Measurements from ENCODE around the gene PEF1.

PEF1 gene

DNA sequence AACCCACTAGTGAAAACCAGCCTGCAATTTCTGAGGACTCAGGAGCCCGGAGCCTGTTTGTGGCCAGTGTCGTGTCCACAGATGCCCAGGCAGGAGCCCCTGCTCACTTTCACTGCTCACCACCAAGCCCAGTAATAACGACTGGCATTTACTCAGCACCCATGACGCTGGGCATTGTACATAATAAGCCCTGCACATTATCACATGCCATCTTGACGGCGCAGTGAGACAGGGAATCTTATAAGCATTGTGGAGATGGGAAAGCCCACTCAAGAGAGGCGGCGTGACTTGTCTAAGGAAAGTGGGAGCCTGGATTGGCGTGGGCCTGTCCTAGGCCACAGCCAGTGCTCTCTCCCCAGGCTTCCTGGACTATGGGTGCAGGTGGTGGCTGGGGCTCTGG is 28.8 kb upstream of the PEF1 start:
- DNase-seq, result no peak
- in situ Hi-C loops (cut with MboI; ENCODE audit: low pct_unique_long_range_greater_than_20kb, low sequenced_read_pairs), result no loop called here

- in situ Hi-C loops (cut with MboI; ENCODE audit: low pct_unique_long_range_greater_than_20kb, low sequenced_read_pairs), result no loop called here
- no peak for DNase-seq
Measured at GRCh38 chr1:31672986-31673385, 28.3 kb upstream of the PEF1 start.

DNA sequence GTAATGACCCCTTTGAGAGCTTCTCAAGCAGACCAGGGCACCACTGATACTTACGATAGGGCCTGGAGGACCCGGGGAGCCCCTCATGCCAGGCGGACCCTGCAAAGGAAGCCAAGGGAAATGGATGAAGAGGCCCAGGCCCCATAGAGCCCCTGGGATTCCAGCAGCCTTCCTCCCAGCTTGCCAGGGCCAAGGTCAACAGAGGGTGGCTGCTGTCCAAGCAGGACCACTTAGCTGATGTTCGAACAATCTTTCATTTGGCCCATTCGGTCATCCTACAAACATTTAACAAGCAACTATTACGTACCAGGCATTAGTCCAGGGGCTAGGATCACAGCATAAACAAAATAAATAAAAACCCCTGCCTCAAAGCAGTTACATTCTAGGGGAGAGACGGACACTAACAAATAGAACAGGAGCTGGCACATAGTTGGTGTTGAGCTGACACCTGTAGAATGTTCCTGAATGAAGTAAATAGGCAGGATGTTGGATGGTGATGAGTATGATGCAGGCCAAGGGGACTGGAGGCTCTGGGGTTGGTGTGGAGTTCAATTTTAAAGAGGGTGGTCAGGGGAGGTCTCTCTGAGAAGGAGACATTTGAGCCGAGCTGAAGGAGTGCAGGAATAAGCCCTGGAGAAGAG is 27.0 kb upstream of the PEF1 start:
- DNase-seq, result no peak
- in situ Hi-C loops (cut with MboI; ENCODE audit: low pct_unique_long_range_greater_than_20kb, low sequenced_read_pairs), result no loop called here

GRCh38 chr1:31671147-31671546 is 26.5 kb upstream of the PEF1 start:
- DNase-seq, result no peak
- in situ Hi-C loops (cut with MboI; ENCODE audit: low pct_unique_long_range_greater_than_20kb, low sequenced_read_pairs), result no loop called here

DNA sequence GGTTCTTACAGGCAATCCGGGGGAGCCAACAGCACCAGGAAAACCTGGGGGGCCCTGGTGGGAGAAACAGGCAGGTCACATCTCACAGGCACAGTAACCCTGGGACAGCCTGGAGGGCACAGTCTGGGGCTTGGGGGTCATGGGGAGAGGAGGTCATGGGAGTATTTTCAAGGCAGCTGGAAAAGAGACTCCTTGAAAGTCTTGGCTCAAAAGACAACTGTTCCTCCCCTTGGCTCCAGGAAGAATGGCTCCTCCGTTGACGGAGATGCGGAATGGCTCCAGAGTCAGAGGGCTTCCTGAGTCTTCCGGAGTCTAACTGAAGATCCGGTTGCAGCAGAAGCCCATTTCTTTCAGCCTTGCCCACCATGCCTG is 25.9 kb upstream of the PEF1 start:
- in situ Hi-C loops (cut with MboI; ENCODE audit: low pct_unique_long_range_greater_than_20kb, low sequenced_read_pairs), result no loop called here
- DNase-seq, result no peak

DNA sequence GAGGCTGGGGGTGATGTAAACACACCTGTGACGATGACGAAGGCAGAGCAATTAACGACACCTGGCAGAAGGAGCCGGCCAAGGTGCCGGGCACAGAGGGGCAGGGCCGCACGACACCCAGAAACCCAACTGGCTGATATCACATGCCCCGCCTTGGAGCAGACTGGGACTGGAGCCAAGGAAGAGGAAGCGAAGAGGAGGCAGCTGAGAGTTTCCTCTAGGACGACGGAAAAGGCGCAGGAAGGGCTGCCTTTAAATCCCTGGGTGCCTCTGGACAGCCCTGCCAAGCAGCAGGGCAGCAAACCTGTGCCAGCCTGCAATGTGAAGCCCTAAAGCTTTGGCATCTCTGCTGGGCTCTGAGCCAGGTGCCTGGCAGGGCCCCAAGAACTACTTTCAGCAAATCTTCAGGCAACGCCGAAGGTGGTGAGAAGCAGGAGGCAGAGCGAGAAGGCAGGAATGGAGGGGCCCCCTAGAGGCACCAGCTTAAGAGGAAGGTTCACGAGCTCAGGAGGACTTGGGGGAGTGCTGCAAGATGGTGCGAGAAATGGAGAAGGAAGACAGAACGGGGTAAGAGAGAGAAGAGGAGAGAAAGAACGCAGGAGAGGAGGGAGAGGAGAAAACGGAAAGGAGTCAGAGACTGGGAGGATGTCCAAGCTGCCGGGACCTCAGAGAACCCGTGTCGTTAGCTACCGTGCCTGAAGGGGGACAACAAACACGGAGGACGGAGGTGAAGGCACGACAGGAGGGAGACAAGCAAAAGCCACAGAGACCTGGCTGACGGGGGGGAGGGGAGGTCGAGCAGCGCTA is 25.3 kb upstream of the PEF1 start:
- in situ Hi-C loops (cut with MboI; ENCODE audit: low pct_unique_long_range_greater_than_20kb, low sequenced_read_pairs), result no loop called here

GRCh38 chr1:31669433-31669785 is 24.7 kb upstream of the PEF1 start:
- DNase-seq, result no peak
- in situ Hi-C loops (cut with MboI; ENCODE audit: low pct_unique_long_range_greater_than_20kb, low sequenced_read_pairs), result no loop called here

More for the DNA sequence above, 25.3 kb upstream of the PEF1 start:
- DNase-seq, result peak; percentile 47

DNA sequence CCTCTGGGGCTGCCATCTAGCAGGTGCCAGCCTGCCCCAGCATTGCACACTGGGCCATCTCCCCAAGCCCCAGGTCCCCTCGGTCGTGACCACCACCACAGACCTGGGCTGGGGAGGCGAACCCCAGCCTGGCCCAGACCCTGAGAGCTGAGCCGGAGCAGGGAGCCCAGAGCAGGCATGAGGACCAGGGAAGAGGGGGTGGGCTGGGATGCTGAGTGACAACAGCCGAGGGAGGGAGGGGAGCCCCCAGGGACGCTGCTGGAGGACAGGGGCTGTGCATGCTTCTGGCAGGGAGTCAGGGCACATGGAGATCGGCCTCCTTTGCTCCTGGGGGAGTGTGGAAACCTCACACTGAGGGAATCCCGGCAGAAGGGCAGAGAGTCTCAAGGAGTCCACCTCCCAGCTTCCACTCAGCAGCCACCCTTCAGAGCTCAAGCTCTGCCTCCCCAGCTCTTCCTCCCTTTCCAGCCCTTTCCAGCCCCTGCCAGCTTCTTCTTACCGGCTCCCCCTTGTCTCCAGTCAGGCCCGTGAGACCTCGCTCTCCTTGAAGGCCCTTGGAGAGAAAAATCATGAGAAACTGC is 23.7 kb upstream of the PEF1 start:
- DNase-seq, result no peak
- in situ Hi-C loops (cut with MboI; ENCODE audit: low pct_unique_long_range_greater_than_20kb, low sequenced_read_pairs), result no loop called here

DNA sequence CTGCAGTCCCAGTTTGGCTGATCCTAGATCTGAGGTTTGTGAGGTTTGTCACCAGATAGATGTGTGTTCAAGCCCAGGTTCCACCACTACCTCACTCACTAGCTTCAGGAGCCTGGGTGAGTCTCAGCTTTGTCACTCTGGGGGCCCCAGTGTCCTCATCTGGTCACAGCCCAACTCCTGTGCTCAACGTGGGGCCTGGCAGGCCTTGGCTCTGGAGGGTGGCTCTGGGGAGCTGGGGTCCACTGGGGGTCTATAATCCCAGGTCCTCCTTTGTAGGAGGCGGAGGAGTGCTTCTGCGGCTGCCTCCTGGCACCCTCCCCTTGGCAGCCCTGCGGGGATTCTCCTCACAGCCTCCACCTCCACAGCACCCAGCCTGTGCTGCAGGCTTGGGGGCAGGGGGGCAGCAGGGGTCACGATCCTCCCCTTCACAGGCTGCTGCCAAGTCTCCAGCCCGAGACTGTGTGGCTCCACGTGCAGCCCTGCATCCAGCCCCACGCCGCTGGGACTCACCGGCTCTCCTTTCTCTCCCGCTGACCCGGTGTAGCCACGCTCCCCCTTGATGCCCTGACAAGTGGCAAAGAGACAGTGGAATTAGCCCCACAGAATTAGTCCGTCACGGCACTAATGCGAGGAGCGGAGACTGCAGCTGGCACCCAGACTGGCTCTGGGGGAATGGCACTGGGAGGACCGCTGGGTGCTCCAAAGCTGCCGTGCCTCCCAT is 22.5 kb upstream of the PEF1 start:
- DNase-seq, result no peak
- in situ Hi-C loops (cut with MboI; ENCODE audit: low pct_unique_long_range_greater_than_20kb, low sequenced_read_pairs), result no loop called here

DNA sequence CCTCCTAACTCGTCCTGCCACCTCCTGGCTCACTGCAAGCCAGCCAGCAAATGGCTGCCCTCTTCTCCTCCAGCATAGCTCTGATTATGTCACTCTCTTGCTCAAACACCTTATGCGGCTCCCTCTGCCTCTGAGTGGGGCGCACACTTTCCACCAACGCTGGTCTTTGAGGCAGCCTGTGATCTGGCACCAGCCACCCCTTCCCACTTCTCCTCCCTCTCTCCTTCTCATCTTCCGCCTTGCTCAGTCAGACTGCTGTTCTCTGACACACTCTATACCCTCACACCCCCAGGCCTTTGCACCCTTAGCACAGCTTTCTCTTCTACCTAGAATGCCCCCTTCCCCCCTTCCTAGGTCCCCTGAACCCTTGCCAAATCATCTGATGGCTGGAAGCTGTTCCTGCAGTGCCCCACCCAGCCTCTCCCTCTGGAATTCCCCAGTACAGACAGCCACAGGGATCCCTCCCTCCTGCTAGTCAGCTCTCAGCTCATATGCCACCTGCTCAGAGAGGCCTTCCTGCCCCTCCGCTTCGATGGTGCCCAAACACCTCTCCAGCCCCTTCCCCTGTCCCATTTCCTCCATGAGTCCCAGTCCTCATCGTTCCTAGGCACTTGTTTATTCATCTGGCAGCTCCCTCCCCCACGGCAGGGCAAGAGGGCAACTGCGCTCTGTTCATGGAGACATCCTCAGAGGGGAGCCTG is 21.7 kb upstream of the PEF1 start:
- in situ Hi-C loops (cut with MboI; ENCODE audit: low pct_unique_long_range_greater_than_20kb, low sequenced_read_pairs), result no loop called here
- DNase-seq, result no peak

GRCh38 chr1:31665234-31665878 is 20.7 kb upstream of the PEF1 start:
- in situ Hi-C loops (cut with MboI; ENCODE audit: low pct_unique_long_range_greater_than_20kb, low sequenced_read_pairs), result no loop called here
- no peak for DNase-seq

GRCh38 chr1:31664528-31664927 is 19.9 kb upstream of the PEF1 start:
- in situ Hi-C loops (cut with MboI; ENCODE audit: low pct_unique_long_range_greater_than_20kb, low sequenced_read_pairs), result no loop called here
- DNase-seq, result no peak

- in situ Hi-C loops (cut with MboI; ENCODE audit: low pct_unique_long_range_greater_than_20kb, low sequenced_read_pairs), result no loop called here
- peak; percentile 60 for DNase-seq
Measured at GRCh38 chr1:31663622-31664452, 19.2 kb upstream of the PEF1 start.

GRCh38 chr1:31662463-31662862 is 17.8 kb upstream of the PEF1 start:
- no peak for DNase-seq
- in situ Hi-C loops (cut with MboI; ENCODE audit: low pct_unique_long_range_greater_than_20kb, low sequenced_read_pairs), result no loop called here

- in situ Hi-C loops (cut with MboI; ENCODE audit: low pct_unique_long_range_greater_than_20kb, low sequenced_read_pairs), result no loop called here
- no peak for DNase-seq
Measured at GRCh38 chr1:31661856-31662255, 17.2 kb upstream of the PEF1 start.

GRCh38 chr1:31660871-31661455 is 16.3 kb upstream of the PEF1 start:
- in situ Hi-C loops (cut with MboI; ENCODE audit: low pct_unique_long_range_greater_than_20kb, low sequenced_read_pairs), result no loop called here
- no peak for DNase-seq

- in situ Hi-C loops (cut with MboI; ENCODE audit: low pct_unique_long_range_greater_than_20kb, low sequenced_read_pairs), result no loop called here
- DNase-seq, result no peak
Measured at GRCh38 chr1:31659889-31660288, 15.2 kb upstream of the PEF1 start.

GRCh38 chr1:31658721-31659120 is 14.0 kb upstream of the PEF1 start:
- no peak for DNase-seq
- in situ Hi-C loops (cut with MboI; ENCODE audit: low pct_unique_long_range_greater_than_20kb, low sequenced_read_pairs), result no loop called here

Data from KBM-7 (cell line).